Effector memory CD4-positive, alpha-beta T cell (primary cell): ENCODE measurements around the gene PRMT2.
A peak's percentile ranks its signal among the peaks of the same experiment; 100 is the strongest.

Experiments used
- DNase-seq, 3 donors: peaks; one replicate each; pipeline ENCODE4 v3.0.0-alpha.2; 2020
- H3K27ac ChIP-seq: 2 replicates; pipeline ENCODE4 v1.7.0; 2013; ENCODE audit warnings: mild to moderate bottlenecking, low read length, moderate library complexity; ENCODE audit not compliant: insufficient read depth, poor library complexity, severe bottlenecking
- H3K27me3 ChIP-seq: replicated peaks from 2 replicates; pipeline ENCODE4 v1.7.0; 2013; ENCODE audit warnings: mild to moderate bottlenecking, low read length; ENCODE audit not compliant: insufficient read depth, control insufficient read depth, poor library complexity, severe bottlenecking
- H3K36me3 ChIP-seq: 2 replicates; pipeline ENCODE4 v1.7.0; 2013; ENCODE audit warnings: mild to moderate bottlenecking, low read length, moderate library complexity; ENCODE audit not compliant: control insufficient read depth, insufficient read depth
- H3K4me1 ChIP-seq: 2 replicates; pipeline ENCODE4 v1.7.0; 2013; ENCODE audit warnings: low read length, mild to moderate bottlenecking; ENCODE audit not compliant: control insufficient read depth, insufficient read depth, poor library complexity, severe bottlenecking
- H3K4me3 ChIP-seq: 2 replicates; pipeline ENCODE4 v1.7.0; 2013; ENCODE audit warnings: low read length, low read depth, mild to moderate bottlenecking; ENCODE audit not compliant: insufficient read depth, poor library complexity, severe bottlenecking
- H3K9me3 ChIP-seq: 2 replicates; pipeline ENCODE4 v1.7.0; 2013; ENCODE audit warnings: mild to moderate bottlenecking, low read length, moderate library complexity; ENCODE audit not compliant: control insufficient read depth

The PRMT2 gene

GRCh38 chr21:46655230-46655629 lies 19.8 kb downstream of the PRMT2 start:
- Histone ChIP-seq H3K9me3 (peaks cover 9% of the 10 kb centered on the region), H3K4me3 (no peak overlapping the region), H3K4me1 (no peaks in the 10 kb centered on the region), H3K27me3 (no peaks in the 10 kb centered on the region), H3K27ac (no peak overlapping the region), H3K36me3 (peaks cover 78% of the 10 kb centered on the region)
- DNase-seq, result no peak

- Histone ChIP-seq H3K27ac (no peak overlapping the region), H3K4me1 (no peaks in the 10 kb centered on the region), H3K4me3 (no peak overlapping the region), H3K36me3 (peaks cover 62% of the 10 kb centered on the region), H3K27me3 (no peaks in the 10 kb centered on the region), H3K9me3 (peaks cover 9% of the 10 kb centered on the region)
- DNase-seq, result no peak
Measured at GRCh38 chr21:46656820-46657219, 21.3 kb downstream of the PRMT2 start.

GRCh38 chr21:46660505-46660904 lies 25.0 kb downstream of the PRMT2 start:
- DNase-seq, result no peak
- Histone ChIP-seq H3K9me3 (no peaks in the 10 kb centered on the region), H3K36me3 (peaks cover 44% of the 10 kb centered on the region), H3K4me3 (no peak overlapping the region), H3K27ac (no peak overlapping the region), H3K4me1 (no peaks in the 10 kb centered on the region), H3K27me3 (no peaks in the 10 kb centered on the region)

DNA sequence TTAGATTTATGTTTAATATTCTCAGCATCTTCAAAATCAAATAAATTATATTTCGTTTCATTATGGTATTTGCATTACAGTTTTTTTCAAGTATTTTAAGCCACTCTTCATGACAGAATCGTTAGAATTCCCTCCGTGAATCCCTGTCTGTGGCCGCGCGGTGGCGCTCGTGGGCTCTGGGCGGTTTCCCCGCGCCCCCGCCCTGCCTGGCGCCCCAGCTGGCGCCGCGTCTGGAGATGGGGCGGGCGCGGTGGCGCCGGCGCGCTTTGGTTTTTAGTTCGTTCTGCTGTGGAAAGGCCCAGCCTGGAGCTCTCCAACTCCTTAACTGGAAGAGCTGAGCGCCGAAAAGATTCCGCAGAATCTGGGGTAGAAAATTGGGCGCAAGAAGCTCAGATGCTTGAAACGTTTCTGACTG lies 25.7 kb downstream of the PRMT2 start:
- peaks cover 38% of the 10 kb centered on the region for H3K36me3 ChIP-seq
- no peak overlapping the region for H3K4me3 ChIP-seq
- DNase-seq, result peak in 1 of 3 donors; percentile 32
- no peaks in the 10 kb centered on the region for H3K9me3 ChIP-seq
- H3K4me1 ChIP-seq, result no peaks in the 10 kb centered on the region
- H3K27ac ChIP-seq, result no peak overlapping the region
- no peaks in the 10 kb centered on the region for H3K27me3 ChIP-seq

DNA sequence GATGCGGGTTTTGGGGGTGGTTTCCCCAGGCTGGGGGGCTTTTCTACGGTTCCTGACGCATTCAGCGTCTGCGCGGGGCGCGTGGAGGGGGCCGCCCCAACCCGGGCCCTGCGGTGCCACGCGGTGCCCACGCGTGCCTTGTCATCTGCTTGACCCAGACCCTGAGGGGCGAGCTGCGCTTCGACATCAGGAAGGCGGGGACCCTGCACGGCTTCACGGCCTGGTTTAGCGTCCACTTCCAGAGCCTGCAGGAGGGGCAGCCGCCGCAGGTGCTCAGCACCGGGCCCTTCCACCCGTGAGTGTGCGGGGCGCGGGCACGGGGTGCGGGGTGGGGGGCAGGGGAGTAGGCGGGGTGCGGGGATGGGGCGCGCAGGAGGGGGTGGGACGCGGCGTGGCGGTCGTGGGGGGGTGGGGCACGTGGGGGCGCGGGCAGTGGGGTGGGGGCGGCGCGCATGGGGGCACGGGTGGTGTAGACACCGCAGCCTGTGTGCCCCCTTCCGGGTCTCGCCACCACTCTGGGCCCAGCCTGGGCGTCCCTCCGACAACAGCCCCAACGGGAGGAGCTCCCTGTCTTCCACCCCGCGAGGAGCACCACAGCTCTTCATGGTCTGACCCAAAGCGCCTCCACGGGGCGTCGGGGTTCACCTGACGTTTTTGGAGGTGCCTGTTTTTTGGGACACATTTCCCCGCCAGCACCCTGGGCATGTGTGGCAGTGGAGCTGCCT lies 26.3 kb downstream of the PRMT2 start:
- peaks cover 34% of the 10 kb centered on the region for H3K36me3 ChIP-seq

GRCh38 chr21:46662367-46662654 lies 26.8 kb downstream of the PRMT2 start:
- H3K4me1 ChIP-seq, result peaks cover 6% of the 10 kb centered on the region
- DNase-seq, result no peak
- H3K4me3 ChIP-seq, result no peak overlapping the region
- peaks cover 29% of the 10 kb centered on the region for H3K36me3 ChIP-seq
- H3K27ac ChIP-seq, result no peak overlapping the region
- no peaks in the 10 kb centered on the region for H3K27me3 ChIP-seq
- no peaks in the 10 kb centered on the region for H3K9me3 ChIP-seq

More for the DNA sequence above, 26.3 kb downstream of the PRMT2 start:
- Histone ChIP-seq H3K27ac (no peak overlapping the region), H3K4me3 (no peak overlapping the region), H3K27me3 (no peaks in the 10 kb centered on the region), H3K9me3 (no peaks in the 10 kb centered on the region), H3K4me1 (peaks cover under 1% of the 10 kb centered on the region)
- DNase-seq, result no peak

DNA sequence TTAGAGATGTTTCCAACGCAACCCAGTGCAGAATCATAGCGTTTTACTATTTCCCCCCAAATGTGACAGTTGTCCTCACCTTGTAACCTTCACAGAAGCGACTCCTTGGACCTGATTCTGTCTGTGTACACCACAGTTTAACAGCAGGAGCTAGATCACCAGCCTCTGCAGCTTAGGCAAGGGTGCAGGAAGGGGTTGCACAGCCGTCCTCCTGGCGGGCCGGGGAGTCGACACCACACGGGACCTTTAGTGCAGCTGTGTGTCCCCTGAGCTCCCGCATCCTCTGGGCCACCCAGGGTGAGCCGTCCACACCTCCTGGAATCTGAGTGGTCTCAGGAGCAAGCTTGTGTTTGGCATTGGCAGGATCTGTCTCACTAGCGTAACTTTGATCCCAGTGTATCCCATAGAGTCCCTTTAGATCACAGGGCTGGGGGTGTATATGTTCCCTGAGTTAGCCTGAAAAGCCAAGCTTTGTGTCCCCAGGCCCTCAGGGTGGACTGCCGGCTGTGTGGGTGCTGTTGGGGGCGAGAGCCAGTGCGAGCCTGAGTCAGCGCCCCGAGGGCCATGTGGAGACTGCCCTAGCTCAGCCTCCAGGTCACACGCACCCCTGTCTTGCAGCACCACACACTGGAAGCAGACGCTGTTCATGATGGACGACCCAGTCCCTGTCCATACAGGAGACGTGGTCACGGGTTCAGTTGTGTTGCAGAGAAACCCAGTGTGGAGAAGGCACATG lies 27.5 kb downstream of the PRMT2 start:
- Histone ChIP-seq H3K4me1 (peaks cover 12% of the 10 kb centered on the region), H3K36me3 (peaks cover 28% of the 10 kb centered on the region), H3K27ac (no peak overlapping the region), H3K9me3 (no peaks in the 10 kb centered on the region), H3K4me3 (no peak overlapping the region), H3K27me3 (no peaks in the 10 kb centered on the region)
- DNase-seq, result no peak

- Histone ChIP-seq H3K36me3 (peaks cover 24% of the 10 kb centered on the region), H3K27me3 (no peaks in the 10 kb centered on the region), H3K4me1 (peaks cover 16% of the 10 kb centered on the region), H3K27ac (no peak overlapping the region), H3K9me3 (no peaks in the 10 kb centered on the region), H3K4me3 (no peak overlapping the region)
- DNase-seq, result no peak
Measured at GRCh38 chr21:46663754-46664153, 28.3 kb downstream of the PRMT2 start.

DNA sequence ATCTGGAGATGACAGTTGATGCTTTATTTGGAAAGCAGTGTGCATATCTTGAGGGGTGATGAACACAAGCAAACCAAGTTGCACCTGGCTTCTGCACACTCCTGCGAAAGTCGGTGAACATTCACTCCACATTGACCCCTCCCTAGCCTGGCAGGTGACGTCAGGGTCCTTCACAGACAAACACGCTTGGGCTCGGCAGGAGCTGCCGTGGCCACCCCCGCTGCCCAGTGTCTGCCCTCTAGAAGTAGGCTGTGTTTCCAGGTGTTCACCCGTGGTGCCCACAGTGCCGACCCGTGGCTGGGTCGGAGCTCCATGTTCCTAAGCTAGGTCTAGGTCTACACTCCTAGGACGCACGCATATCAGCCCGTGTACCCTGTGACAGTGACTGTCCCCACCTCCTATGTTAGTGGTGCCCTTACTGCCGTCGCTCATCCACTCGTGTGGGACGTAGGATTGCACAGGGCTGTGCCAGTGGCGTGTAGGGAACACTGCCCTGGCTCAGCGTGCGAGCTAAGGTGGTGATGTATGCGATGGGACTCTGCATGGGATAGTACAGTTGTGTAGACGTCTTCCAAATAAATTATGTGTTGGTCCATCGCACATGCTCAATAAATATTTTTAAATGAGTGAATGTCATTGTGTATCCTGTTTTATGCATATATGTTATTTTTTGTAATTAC lies 29.0 kb downstream of the PRMT2 start:
- H3K27ac ChIP-seq, result no peak overlapping the region
- H3K9me3 ChIP-seq, result no peaks in the 10 kb centered on the region
- H3K4me3 ChIP-seq, result no peak overlapping the region
- peaks cover 20% of the 10 kb centered on the region for H3K36me3 ChIP-seq
- no peak for DNase-seq
- no peaks in the 10 kb centered on the region for H3K27me3 ChIP-seq
- peaks cover 16% of the 10 kb centered on the region for H3K4me1 ChIP-seq

- no peak for DNase-seq
- no peaks in the 10 kb centered on the region for H3K9me3 ChIP-seq
- no peak overlapping the region for H3K4me3 ChIP-seq
- H3K27me3 ChIP-seq, result no peaks in the 10 kb centered on the region
- H3K36me3 ChIP-seq, result peaks cover 20% of the 10 kb centered on the region
- H3K27ac ChIP-seq, result no peak overlapping the region
- H3K4me1 ChIP-seq, result peaks cover 16% of the 10 kb centered on the region
Measured at GRCh38 chr21:46665566-46665965, 30.1 kb downstream of the PRMT2 start.
